ENCODE measurements around the gene SLC39A5.
"Not testable (repeated sequence)": the region's sequence is repeated elsewhere in the genome, so short reads cannot be mapped to it uniquely, and the experiment has no call there.

SLC39A5 gene

DNA sequence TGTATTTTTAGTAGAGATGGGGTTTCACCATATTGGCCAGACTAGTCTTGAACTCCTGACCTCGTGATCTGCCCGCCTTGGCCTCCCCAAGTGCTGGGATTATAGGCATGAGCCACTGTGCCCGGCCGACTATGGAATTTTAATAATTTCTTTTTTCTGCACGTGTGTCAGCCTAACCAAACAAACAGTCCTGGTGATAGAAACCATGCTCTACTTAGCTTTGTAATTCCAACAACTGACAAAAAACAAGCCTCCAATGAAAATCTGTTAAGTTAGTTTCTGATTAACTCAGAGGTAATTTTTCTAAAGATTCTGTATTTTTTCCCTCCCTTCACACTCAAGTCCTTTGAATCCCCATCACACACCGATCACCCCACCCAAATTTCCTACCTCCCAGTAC is 52.2 kb downstream of the SLC39A5 start:
- DNase-seq: no peak

DNA sequence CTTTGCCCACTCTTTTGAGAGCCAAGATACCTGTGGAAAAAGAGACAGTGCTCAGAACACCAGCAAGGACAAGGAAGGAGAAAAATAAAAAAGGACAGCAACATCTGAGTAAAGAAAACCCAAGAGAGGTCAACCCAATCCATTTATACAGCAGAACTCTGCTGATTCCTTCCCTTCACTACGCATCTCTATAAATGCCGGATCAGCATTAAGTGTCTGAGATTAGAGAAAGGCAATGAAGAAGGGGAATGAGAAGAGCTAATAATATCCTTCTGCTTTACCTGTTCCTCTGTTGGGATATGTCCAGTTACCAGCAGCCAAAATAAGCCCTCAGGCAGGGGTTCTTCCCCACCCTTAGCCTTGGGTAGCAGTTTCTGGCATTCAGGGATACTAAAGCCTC is 52.7 kb downstream of the SLC39A5 start:
- no peak for DNase-seq

DNA sequence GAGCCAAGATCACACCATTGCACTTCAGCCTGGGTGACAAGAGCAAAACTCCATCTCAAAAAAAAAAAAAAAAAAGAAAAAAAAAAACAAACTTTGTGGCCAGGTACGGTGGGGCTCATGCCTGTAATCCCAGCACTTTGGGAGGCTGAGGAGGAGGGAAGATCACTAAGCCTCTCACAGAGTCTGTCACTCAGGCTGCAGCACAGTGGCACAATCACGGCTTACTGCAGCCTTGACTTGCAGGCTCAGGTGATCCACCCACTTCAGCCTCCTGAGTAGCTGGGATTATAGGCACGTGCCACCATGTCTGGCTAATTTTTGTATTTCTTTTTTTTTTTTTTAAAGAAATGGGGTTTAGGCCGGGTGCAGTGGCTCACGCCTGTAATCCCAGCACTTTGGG is 54.4 kb downstream of the SLC39A5 start:
- DNase-seq: not testable (repeated sequence)

DNA sequence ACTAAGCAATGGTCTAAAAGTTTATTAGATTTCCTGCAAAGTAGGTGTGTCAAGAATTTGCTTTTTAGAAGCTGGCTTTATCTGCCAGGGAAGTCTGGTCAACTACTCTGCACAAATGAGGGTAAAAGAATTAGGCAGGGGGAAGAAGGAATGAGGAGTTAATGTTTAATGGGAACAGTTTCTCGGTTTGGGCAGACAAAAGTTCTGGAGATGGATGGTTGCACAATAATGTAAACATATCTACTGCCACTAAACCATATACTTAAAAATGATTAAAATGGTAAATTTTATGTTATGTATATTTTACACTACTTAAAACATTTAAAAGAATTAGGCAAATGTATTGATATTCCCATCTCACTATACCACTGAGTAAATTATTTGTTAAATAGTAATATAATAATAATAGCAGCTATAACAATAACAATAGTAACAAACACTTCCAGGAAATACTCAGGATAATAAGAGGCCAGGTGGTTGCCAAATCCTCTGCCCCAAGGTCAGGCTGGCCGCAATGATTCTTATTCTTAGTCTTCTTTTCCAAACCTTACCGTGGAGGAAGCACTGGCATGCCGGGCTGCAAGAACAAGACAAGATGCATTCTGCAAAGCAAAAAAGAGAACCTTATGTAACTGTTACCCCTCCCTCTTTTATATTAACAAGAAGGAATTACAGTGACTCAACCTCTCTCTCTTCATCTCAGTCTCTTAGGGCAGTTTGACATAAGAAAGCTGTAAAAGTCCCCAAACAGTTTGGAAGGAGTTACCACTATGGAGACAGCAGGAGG is 56.4 kb downstream of the SLC39A5 start:
- DNase-seq: no peak

All from CD4-positive, alpha-beta T cell treated with Interferon gamma for 1 hour (primary cell).